ENCODE measurements around the gene HEXIM1.

Gene HEXIM1

GRCh38 chr17:45172541-45173286 is 24.4 kb downstream of the HEXIM1 start:
- no peak for TF ChIP-seq POLR2A (IDR thresholded peaks at IDR 0.05; ENCODE audit: low read depth, low read length)
- TF ChIP-seq TAF1 (IDR thresholded peaks at IDR 0.05; ENCODE audit: low read depth, low read length): peak; percentile 50; the same call in 1 of the 2 replicates
- DNase-seq (ENCODE audit: insufficient read length, low spot score) (no peak), FAIRE-seq (peak; percentile 94)

DNA sequence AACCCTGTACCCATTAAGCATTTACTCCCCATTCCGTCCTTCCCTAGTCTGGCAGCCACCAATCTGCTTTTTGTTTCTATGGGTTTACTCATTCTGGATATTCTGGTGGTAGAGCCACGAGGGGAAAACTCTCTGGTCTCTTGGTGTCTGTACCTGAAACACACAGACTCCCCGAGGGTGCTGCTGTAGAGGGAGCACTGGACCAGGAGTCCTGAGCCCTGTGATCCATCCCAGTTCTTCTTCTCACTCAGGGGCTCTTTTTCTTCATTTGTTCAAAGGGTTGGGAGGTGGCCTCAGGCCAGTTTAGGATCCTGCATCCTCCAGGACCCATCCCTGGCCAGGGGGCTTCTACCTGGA is 27.5 kb downstream of the HEXIM1 start:
- TF ChIP-seq SPI1 (IDR thresholded peaks at IDR 0.05; ENCODE audit: low read depth, low read length) (no peak), TAF1 (IDR thresholded peaks at IDR 0.05; ENCODE audit: low read depth, low read length) (no peak), POLR2AphosphoS5 (IDR thresholded peaks at IDR 0.05; ENCODE audit: low read depth, low read length) (no peak), POU2F2 (IDR thresholded peaks at IDR 0.05; ENCODE audit: low read depth, low read length) (no peak), PAX5 (IDR thresholded peaks at IDR 0.05; ENCODE audit: insufficient read depth, low read length, severe bottlenecking) (no peak), POLR2A (IDR thresholded peaks at IDR 0.05; ENCODE audit: low read depth, low read length) (no peak)
- FAIRE-seq (no peak), DNase-seq (ENCODE audit: insufficient read length, low spot score) (no peak)

- DNase-seq (ENCODE audit: insufficient read length, low spot score) (no peak), FAIRE-seq (no peak)
- TF ChIP-seq POU2F2 (IDR thresholded peaks at IDR 0.05; ENCODE audit: low read depth, low read length): no peak
- TF ChIP-seq POLR2A (IDR thresholded peaks at IDR 0.05; ENCODE audit: low read depth, low read length): no peak
- no peak for TF ChIP-seq POLR2AphosphoS5 (IDR thresholded peaks at IDR 0.05; ENCODE audit: low read depth, low read length)
- TF ChIP-seq SPI1 (IDR thresholded peaks at IDR 0.05; ENCODE audit: low read depth, low read length): no peak
- no peak for TF ChIP-seq PAX5 (IDR thresholded peaks at IDR 0.05; ENCODE audit: insufficient read depth, low read length, severe bottlenecking)
- no peak for TF ChIP-seq TAF1 (IDR thresholded peaks at IDR 0.05; ENCODE audit: low read depth, low read length)
These were observed 29.3 kb downstream of the HEXIM1 start for GRCh38 chr17:45177563-45177962.

- TF ChIP-seq POU2F2 (IDR thresholded peaks at IDR 0.05; ENCODE audit: low read depth, low read length) (no peak), POLR2AphosphoS5 (IDR thresholded peaks at IDR 0.05; ENCODE audit: low read depth, low read length) (no peak)
- DNase-seq (ENCODE audit: insufficient read length, low spot score) (no peak), FAIRE-seq (no peak)
These were observed 35.9 kb downstream of the HEXIM1 start for GRCh38 chr17:45184144-45184543.

GRCh38 chr17:45186801-45187354 is 38.6 kb downstream of the HEXIM1 start:
- TF ChIP-seq POLR2AphosphoS5 (IDR thresholded peaks at IDR 0.05; ENCODE audit: low read depth, low read length) (no peak), TAF1 (IDR thresholded peaks at IDR 0.05; ENCODE audit: low read depth, low read length) (no peak), POLR2A (IDR thresholded peaks at IDR 0.05; ENCODE audit: low read depth, low read length) (no peak), PAX5 (IDR thresholded peaks at IDR 0.05; ENCODE audit: insufficient read depth, low read length, severe bottlenecking) (no peak), SPI1 (IDR thresholded peaks at IDR 0.05; ENCODE audit: low read depth, low read length) (no peak), POU2F2 (IDR thresholded peaks at IDR 0.05; ENCODE audit: low read depth, low read length) (no peak)
- no peak for FAIRE-seq
- DNase-seq (ENCODE audit: insufficient read length, low spot score): no peak

DNA sequence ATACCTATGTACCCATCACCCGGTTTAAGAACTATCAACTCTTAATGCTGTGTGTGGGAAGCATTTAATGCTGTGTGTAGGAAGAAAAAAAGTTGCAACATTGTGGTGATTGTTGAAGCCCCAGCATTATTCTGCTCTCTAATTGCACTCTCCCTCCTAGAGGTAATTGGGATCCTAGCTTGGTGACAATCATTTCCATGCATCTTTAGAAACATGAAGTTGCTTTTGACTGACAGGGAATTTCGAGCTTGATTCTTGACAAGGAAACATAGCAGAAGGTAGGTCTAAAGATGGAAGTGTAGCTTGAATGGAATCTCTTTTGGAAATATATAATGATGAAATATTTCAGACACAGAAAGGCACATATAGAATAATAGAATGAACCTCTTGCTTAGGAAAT is 40.7 kb downstream of the HEXIM1 start:
- TF ChIP-seq POLR2A (IDR thresholded peaks at IDR 0.05; ENCODE audit: low read depth, low read length) (no peak), POLR2AphosphoS5 (IDR thresholded peaks at IDR 0.05; ENCODE audit: low read depth, low read length) (no peak), PAX5 (IDR thresholded peaks at IDR 0.05; ENCODE audit: insufficient read depth, low read length, severe bottlenecking) (no peak), TAF1 (IDR thresholded peaks at IDR 0.05; ENCODE audit: low read depth, low read length) (no peak)
- FAIRE-seq (no peak), DNase-seq (ENCODE audit: insufficient read length, low spot score) (no peak)

GRCh38 chr17:45190503-45191255 is 42.4 kb downstream of the HEXIM1 start:
- TF ChIP-seq SPI1 (IDR thresholded peaks at IDR 0.05; ENCODE audit: low read depth, low read length): no peak
- TF ChIP-seq PAX5 (IDR thresholded peaks at IDR 0.05; ENCODE audit: insufficient read depth, low read length, severe bottlenecking): no peak
- TF ChIP-seq POU2F2 (IDR thresholded peaks at IDR 0.05; ENCODE audit: low read depth, low read length): no peak
- no peak for TF ChIP-seq POLR2AphosphoS5 (IDR thresholded peaks at IDR 0.05; ENCODE audit: low read depth, low read length)
- no peak for TF ChIP-seq POLR2A (IDR thresholded peaks at IDR 0.05; ENCODE audit: low read depth, low read length)
- no peak for TF ChIP-seq TAF1 (IDR thresholded peaks at IDR 0.05; ENCODE audit: low read depth, low read length)
- no peak for DNase-seq (ENCODE audit: insufficient read length, low spot score)
- peak; percentile 78 for FAIRE-seq

DNA sequence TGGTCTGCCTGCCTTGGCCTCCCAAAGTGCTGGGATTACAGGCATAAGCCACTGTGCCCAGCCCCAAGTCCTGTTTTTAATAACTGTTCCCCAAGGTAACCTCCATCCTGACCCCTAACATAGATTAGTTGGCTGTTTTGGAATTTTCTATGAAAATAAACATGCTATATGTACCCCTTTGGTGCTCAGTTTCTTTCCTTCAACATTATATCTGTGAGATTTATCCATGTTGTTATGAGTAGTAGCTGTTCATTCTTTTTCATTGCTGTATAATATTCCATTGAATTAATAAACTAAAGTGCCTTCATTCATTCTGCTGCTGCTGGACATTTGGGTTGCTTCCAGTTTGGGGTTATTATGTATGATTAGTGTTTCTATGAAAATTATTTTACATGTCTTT is 47.1 kb downstream of the HEXIM1 start:
- FAIRE-seq (no peak), DNase-seq (ENCODE audit: insufficient read length, low spot score) (no peak)
- no peak for TF ChIP-seq POU2F2 (IDR thresholded peaks at IDR 0.05; ENCODE audit: low read depth, low read length)
- no peak for TF ChIP-seq TAF1 (IDR thresholded peaks at IDR 0.05; ENCODE audit: low read depth, low read length)
- TF ChIP-seq SPI1 (IDR thresholded peaks at IDR 0.05; ENCODE audit: low read depth, low read length): no peak
- no peak for TF ChIP-seq PAX5 (IDR thresholded peaks at IDR 0.05; ENCODE audit: insufficient read depth, low read length, severe bottlenecking)
- no peak for TF ChIP-seq POLR2AphosphoS5 (IDR thresholded peaks at IDR 0.05; ENCODE audit: low read depth, low read length)
- TF ChIP-seq POLR2A (IDR thresholded peaks at IDR 0.05; ENCODE audit: low read depth, low read length): no peak

DNA sequence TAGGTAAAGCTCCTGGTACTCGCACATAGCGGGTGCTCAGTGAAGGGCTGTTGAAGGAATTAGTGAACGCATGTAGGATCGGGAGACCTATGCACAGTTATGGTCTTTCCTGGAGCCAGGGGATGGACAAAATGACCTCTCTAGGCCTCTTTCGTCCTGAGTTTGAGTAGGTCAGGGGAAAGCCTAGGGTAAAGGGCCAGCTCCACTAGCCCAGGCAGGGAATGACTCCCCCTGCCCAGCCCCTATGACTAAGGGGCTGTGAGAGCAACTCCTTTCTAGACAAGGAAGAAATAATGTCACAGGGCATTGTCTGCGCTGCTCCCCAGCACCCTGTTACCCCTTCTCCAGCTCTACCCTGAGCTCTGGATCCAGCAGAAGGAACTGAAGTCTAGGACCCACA is 48.8 kb downstream of the HEXIM1 start:
- DNase-seq (ENCODE audit: insufficient read length, low spot score): no peak
- no peak for FAIRE-seq
- TF ChIP-seq POLR2AphosphoS5 (IDR thresholded peaks at IDR 0.05; ENCODE audit: low read depth, low read length) (no peak), PAX5 (IDR thresholded peaks at IDR 0.05; ENCODE audit: insufficient read depth, low read length, severe bottlenecking) (no peak), POLR2A (IDR thresholded peaks at IDR 0.05; ENCODE audit: low read depth, low read length) (no peak), POU2F2 (IDR thresholded peaks at IDR 0.05; ENCODE audit: low read depth, low read length) (no peak), TAF1 (IDR thresholded peaks at IDR 0.05; ENCODE audit: low read depth, low read length) (no peak), SPI1 (IDR thresholded peaks at IDR 0.05; ENCODE audit: low read depth, low read length) (no peak)

Measured in GM12891 (cell line).